Osteoblast (primary cell): ENCODE data around the gene MEF2A. TPM values are rescaled to one million over a fixed set of nuclear protein-coding genes. Genes with fewer than 3 reads are reported as not detected.

Experiments
- DNase-seq: peaks from one replicate; pipeline ENCODE4 v3.0.0; 2011; ENCODE audit warnings: low spot score, mixed read lengths; ENCODE audit not compliant: insufficient read length; ENCODE audit errors: missing footprints
- H2AFZ ChIP-seq: 2 replicates; pipeline ENCODE4 v1.6.0; 2011; ENCODE audit warnings: mild to moderate bottlenecking, low read length
- H3K27ac ChIP-seq: 2 replicates; pipeline ENCODE4 v1.5.1; 2011; ENCODE audit warnings: mild to moderate bottlenecking, low read depth, low read length, moderate library complexity
- H3K27me3 ChIP-seq: 2 replicates; pipeline ENCODE4 v1.6.0; 2012; ENCODE audit warnings: mild to moderate bottlenecking, control low read depth, inconsistent platforms, low read length, moderate library complexity; ENCODE audit not compliant: insufficient read depth
- H3K36me3 ChIP-seq: 2 replicates; pipeline ENCODE4 v1.5.1; 2011; ENCODE audit warnings: mild to moderate bottlenecking, low read length, control low read depth, moderate library complexity; ENCODE audit not compliant: insufficient read depth
- H3K4me1 ChIP-seq: 2 replicates; pipeline ENCODE4 v1.5.1; 2011; ENCODE audit warnings: mild to moderate bottlenecking, low read length, control low read depth, moderate library complexity; ENCODE audit not compliant: insufficient read depth
- H3K4me2 ChIP-seq: 2 replicates; pipeline ENCODE4 v1.6.0; 2011; ENCODE audit warnings: mild to moderate bottlenecking, low read length; ENCODE audit not compliant: insufficient read depth
- H3K4me3 ChIP-seq: fragments of 200-600 bp; sonication (generic); 3 replicates; pipeline ENCODE4 v1.5.1; 2012; ENCODE audit warnings: mild to moderate bottlenecking, low read length, inconsistent platforms; ENCODE audit not compliant: insufficient read depth
- H3K79me2 ChIP-seq: 2 replicates; pipeline ENCODE4 v1.6.0; 2012; ENCODE audit warnings: mild to moderate bottlenecking, low read length, control low read depth, inconsistent platforms; ENCODE audit not compliant: insufficient read depth
- H3K9me3 ChIP-seq: 2 replicates; pipeline ENCODE4 v1.5.1; 2011; ENCODE audit warnings: low read depth, low read length, control low read depth
- H4K20me1 ChIP-seq: 2 replicates; pipeline ENCODE4 v1.6.0; 2012; ENCODE audit warnings: mild to moderate bottlenecking, low read length, control low read depth; ENCODE audit not compliant: insufficient read depth
- CTCF ChIP-seq: IDR thresholded peaks from 2 replicates; pipeline ENCODE4 v1.5.1; 2011; ENCODE audit warnings: mild to moderate bottlenecking, low read depth, low read length, moderate library complexity; ENCODE audit errors: extremely low read depth
- total RNA-seq: library from RNA; depleted of rRNA; stranded (reverse); fragments of >200 nt; gene quantifications from 2 replicates; pipeline ENCODE4 v1.2.3, GENCODE V29; 2012

MEF2A gene
- total RNA-seq, 1 donor = 55.4 TPM

GRCh38 chr15:99526176-99526575 lies 39.6 kb upstream of the MEF2A start:
- H3K4me1 ChIP-seq = no peaks in the 10 kb centered on the region
- H4K20me1 ChIP-seq = no peaks in the 10 kb centered on the region
- no peaks in the 10 kb centered on the region for H3K9me3 ChIP-seq
- H3K4me2 ChIP-seq = no peak overlapping the region
- H3K79me2 ChIP-seq = no peaks in the 10 kb centered on the region
- DNase-seq = no peak
- H3K36me3 ChIP-seq = no peaks in the 10 kb centered on the region
- no peak overlapping the region for H3K27ac ChIP-seq
- no peak overlapping the region for H3K4me3 ChIP-seq
- TF ChIP-seq CTCF = no peak
- no peak overlapping the region for H2AFZ ChIP-seq
- no peaks in the 10 kb centered on the region for H3K27me3 ChIP-seq

GRCh38 chr15:99526671-99527070 lies 39.1 kb upstream of the MEF2A start:
- no peak overlapping the region for H3K4me3 ChIP-seq
- H4K20me1 ChIP-seq = no peaks in the 10 kb centered on the region
- no peaks in the 10 kb centered on the region for H3K27me3 ChIP-seq
- no peaks in the 10 kb centered on the region for H3K36me3 ChIP-seq
- no peaks in the 10 kb centered on the region for H3K4me1 ChIP-seq
- no peaks in the 10 kb centered on the region for H3K79me2 ChIP-seq
- no peak overlapping the region for H2AFZ ChIP-seq
- H3K9me3 ChIP-seq = no peaks in the 10 kb centered on the region
- TF ChIP-seq CTCF = no peak
- no peak overlapping the region for H3K4me2 ChIP-seq
- H3K27ac ChIP-seq = no peak overlapping the region
- DNase-seq = no peak

- Histone ChIP-seq H2AFZ (no peak overlapping the region), H3K27ac (peak overlapping the region; percentile 50), H3K36me3 (no peaks in the 10 kb centered on the region), H3K27me3 (no peaks in the 10 kb centered on the region), H3K79me2 (no peaks in the 10 kb centered on the region), H4K20me1 (no peaks in the 10 kb centered on the region), H3K4me3 (no peak overlapping the region), H3K4me2 (peak overlapping the region; percentile 43), H3K4me1 (peaks cover 15% of the 10 kb centered on the region), H3K9me3 (peaks cover 2% of the 10 kb centered on the region)
- DNase-seq = peak; percentile 79
- no peak for TF ChIP-seq CTCF
These were observed 29.3 kb upstream of the MEF2A start for GRCh38 chr15:99536422-99537040.

GRCh38 chr15:99537344-99537743 lies 28.4 kb upstream of the MEF2A start:
- Histone ChIP-seq H2AFZ (no peak overlapping the region), H4K20me1 (no peaks in the 10 kb centered on the region), H3K4me1 (peaks cover 15% of the 10 kb centered on the region), H3K4me2 (no peak overlapping the region), H3K79me2 (no peaks in the 10 kb centered on the region), H3K4me3 (no peak overlapping the region), H3K9me3 (no peaks in the 10 kb centered on the region), H3K27ac (peak overlapping the region; percentile 50), H3K27me3 (no peaks in the 10 kb centered on the region), H3K36me3 (no peaks in the 10 kb centered on the region)
- TF ChIP-seq CTCF = no peak
- DNase-seq = no peak
